Activated B cell treated with CpG ODN at 0.5 μM for 24 hours (primary cell): ENCODE results near the gene LPP. TPM values are rescaled to one million over a fixed set of nuclear protein-coding genes. Genes with fewer than 3 reads are reported as not detected.

ENCODE experiments used
- ATAC-seq: fragments of 200-7000 bp; cut with Tn5 transposase; one replicate; pipeline ENCODE4 v1.10.0; 2021; ENCODE audit warnings: low read depth, mild to moderate bottlenecking, moderate library complexity
- CTCF ChIA-PET: fragments of 350-600 bp; sonication (Branson Sonifier 250); formaldehyde crosslinking; loops from one replicate; lab custom pipeline; 2021; ENCODE audit warnings: antibody characterized with exemption; lab: Charles Lee
- POLR2A ChIA-PET: fragments of 350-600 bp; sonication (Branson Sonifier 250); formaldehyde crosslinking; loops from one replicate; lab custom pipeline; 2021; ENCODE audit warnings: antibody characterized with exemption; lab: Charles Lee
- DNase-seq: peaks from one replicate; pipeline ENCODE4 v3.0.0; 2022
- H3K27ac Mint-ChIP-seq: one replicate; pipeline ENCODE4 v1.8.0; 2020; ENCODE audit warnings: mixed read lengths
- H3K27me3 Mint-ChIP-seq: one replicate; pipeline ENCODE4 v1.8.0; 2021; ENCODE audit warnings: mixed read lengths
- H3K36me3 Mint-ChIP-seq: one replicate; pipeline ENCODE4 v1.8.0; 2021; ENCODE audit warnings: low read depth, mixed read lengths
- H3K4me1 Mint-ChIP-seq: one replicate; pipeline ENCODE4 v1.8.0; 2021; ENCODE audit warnings: mixed read lengths
- H3K4me3 Mint-ChIP-seq: one replicate; pipeline ENCODE4 v1.8.0; 2020; ENCODE audit warnings: mild to moderate bottlenecking, mixed read lengths
- H3K9me3 Mint-ChIP-seq: one replicate; pipeline ENCODE4 v1.8.0; 2020; ENCODE audit warnings: mixed read lengths
- intact Hi-C: fragments of 100-400 bp; cut with micrococcal nuclease; formaldehyde crosslinking; loops from one replicate; pipeline ENCODE4 v1.15.1; 2024
- total RNA-seq: library from RNA; stranded (reverse); gene quantifications from 2 replicates; pipeline ENCODE4 v1.2.3, GENCODE V29; 2022
- TF ChIP-seq, protein P1 (sequence below): fragments of 200-600 bp; IDR thresholded peaks from one replicate; pipeline ENCODE4 v1.8.0; 2022; ENCODE audit warnings: antibody characterized with exemption, mild to moderate bottlenecking

LPP gene
- total RNA-seq, 1 donor from 2014 or later, result 60.1 TPM

DNA sequence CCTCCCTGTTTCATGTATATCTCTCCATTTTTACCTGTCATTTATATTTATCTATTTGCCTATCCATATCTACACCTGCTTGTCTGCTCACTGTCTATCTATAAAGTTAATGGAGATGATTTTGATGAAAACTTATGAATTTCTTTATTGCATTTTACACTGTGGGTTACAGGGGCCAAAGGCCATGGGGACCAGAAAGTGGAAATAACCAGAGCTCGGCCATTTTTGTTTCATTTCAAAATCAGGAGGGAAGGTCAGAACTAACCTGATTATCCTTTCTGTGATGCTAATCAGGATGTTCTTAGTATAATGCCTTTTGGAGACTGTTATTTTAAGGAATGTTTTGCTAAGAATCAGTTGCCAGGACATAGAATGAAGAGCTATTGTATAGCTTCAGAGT lies 147.2 kb downstream of the LPP start:
- Mint-ChIP-seq H3K4me1 (peaks cover 70% of the 10 kb centered on the region), H3K4me3 (no peak overlapping the region), H3K36me3 (peaks cover 2% of the 10 kb centered on the region), H3K9me3 (peaks cover 2% of the 10 kb centered on the region), H3K27me3 (no peaks in the 10 kb centered on the region), H3K27ac (no peak overlapping the region)
- CTCF ChIA-PET, result interaction anchor here (1.4 kb wide), 1 partner anchor 561 kb away, joined by 5 read pairs; no protein-coding TSS in a partner anchor
- POLR2A ChIA-PET, result interaction anchor here (0.6 to 3.2 kb wide), 4 partner anchors 115 to 562 kb away, joined by 3 to 9 read pairs (median 3); partner anchors contain the start of gene BCL6
- no peak for DNase-seq
- intact Hi-C loops, result loop anchor here (10.0 kb wide), 1 partner anchor 654 kb away; no protein-coding TSS in a partner anchor
- TF ChIP-seq, protein P1, sequence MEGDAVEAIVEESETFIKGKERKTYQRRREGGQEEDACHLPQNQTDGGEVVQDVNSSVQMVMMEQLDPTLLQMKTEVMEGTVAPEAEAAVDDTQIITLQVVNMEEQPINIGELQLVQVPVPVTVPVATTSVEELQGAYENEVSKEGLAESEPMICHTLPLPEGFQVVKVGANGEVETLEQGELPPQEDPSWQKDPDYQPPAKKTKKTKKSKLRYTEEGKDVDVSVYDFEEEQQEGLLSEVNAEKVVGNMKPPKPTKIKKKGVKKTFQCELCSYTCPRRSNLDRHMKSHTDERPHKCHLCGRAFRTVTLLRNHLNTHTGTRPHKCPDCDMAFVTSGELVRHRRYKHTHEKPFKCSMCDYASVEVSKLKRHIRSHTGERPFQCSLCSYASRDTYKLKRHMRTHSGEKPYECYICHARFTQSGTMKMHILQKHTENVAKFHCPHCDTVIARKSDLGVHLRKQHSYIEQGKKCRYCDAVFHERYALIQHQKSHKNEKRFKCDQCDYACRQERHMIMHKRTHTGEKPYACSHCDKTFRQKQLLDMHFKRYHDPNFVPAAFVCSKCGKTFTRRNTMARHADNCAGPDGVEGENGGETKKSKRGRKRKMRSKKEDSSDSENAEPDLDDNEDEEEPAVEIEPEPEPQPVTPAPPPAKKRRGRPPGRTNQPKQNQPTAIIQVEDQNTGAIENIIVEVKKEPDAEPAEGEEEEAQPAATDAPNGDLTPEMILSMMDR, result no peak
- ATAC-seq, result no peak

DNA sequence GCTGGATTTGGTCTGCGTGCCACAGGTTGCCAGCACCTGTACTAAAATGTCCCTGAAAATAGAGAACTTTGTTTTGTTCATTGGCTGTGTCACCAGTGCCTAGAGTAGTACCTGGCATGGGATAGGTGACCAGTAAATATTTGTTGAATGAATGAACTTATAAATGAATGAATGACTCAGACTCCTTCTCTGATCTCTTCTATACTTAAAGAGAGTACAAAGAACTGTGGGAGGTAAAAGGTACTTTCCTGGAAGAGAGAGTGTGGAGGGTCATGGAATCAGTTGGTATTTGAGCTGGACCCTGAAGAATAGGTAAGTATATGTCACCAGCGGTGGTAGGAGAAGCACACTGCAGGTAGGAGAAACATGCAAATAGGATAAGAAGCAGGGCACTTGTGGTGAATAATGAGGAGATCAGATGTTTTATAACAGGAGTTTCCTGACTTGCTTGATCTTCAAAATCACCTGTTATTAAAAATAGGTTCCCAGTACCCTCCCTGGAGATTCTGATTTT lies 149.4 kb downstream of the LPP start:
- H3K4me1 Mint-ChIP-seq, result peaks cover 66% of the 10 kb centered on the region
- DNase-seq (no peak), ATAC-seq (no peak)
- H3K27me3 Mint-ChIP-seq, result no peaks in the 10 kb centered on the region
- ChIA-PET CTCF (interaction anchor here (1.0 to 1.5 kb wide), 2 partner anchors 282 to 650 kb away, joined by 3 to 4 read pairs; no protein-coding TSS in a partner anchor), POLR2A (interaction anchor here (3.2 to 3.5 kb wide), 2 partner anchors 558 to 560 kb away, joined by 9 to 11 read pairs; partner anchors contain the start of gene BCL6)
- intact Hi-C loops, result loop anchor here (10.0 kb wide), 1 partner anchor 651 kb away; no protein-coding TSS in a partner anchor
- TF ChIP-seq, protein P1, result no peak
- no peak overlapping the region for H3K27ac Mint-ChIP-seq
- H3K36me3 Mint-ChIP-seq, result peaks cover 2% of the 10 kb centered on the region
- no peak overlapping the region for H3K4me3 Mint-ChIP-seq
- peaks cover 2% of the 10 kb centered on the region for H3K9me3 Mint-ChIP-seq

DNA sequence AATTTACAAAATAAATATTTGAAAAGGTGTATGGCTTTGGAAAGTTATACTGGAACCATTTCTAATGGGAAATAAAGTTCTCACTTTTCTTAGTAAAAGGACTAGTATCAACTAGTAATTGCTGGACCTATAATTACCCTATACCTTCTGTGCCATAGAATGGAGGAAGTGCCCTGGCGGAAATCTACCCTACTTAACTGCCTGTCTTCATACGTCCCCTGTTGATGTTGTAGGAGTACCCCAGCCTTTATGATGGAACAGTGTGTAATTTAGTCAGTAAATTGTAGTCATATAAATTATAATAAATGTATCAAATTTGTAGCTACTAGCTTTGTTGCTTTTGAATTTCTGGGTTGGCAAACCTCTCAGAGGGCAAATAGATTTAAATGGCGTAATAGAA lies 149.9 kb downstream of the LPP start:
- Mint-ChIP-seq H3K9me3 (peaks cover 2% of the 10 kb centered on the region), H3K27ac (no peak overlapping the region), H3K36me3 (peaks cover 2% of the 10 kb centered on the region), H3K27me3 (no peaks in the 10 kb centered on the region), H3K4me1 (peaks cover 63% of the 10 kb centered on the region), H3K4me3 (no peak overlapping the region)
- TF ChIP-seq, protein P1, result no peak
- intact Hi-C loops, result loop anchor here (10.0 kb wide), 1 partner anchor 651 kb away; no protein-coding TSS in a partner anchor
- DNase-seq, result no peak
- ATAC-seq, result no peak
- CTCF ChIA-PET, result interaction anchor here (1.0 to 1.4 kb wide), 2 partner anchors 282 to 563 kb away, joined by 3 to 7 read pairs; no protein-coding TSS in a partner anchor
- POLR2A ChIA-PET, result interaction anchor here (0.6 to 3.5 kb wide), 5 partner anchors 9 to 560 kb away, joined by 3 to 11 read pairs (median 6); partner anchors contain the start of gene BCL6

DNA sequence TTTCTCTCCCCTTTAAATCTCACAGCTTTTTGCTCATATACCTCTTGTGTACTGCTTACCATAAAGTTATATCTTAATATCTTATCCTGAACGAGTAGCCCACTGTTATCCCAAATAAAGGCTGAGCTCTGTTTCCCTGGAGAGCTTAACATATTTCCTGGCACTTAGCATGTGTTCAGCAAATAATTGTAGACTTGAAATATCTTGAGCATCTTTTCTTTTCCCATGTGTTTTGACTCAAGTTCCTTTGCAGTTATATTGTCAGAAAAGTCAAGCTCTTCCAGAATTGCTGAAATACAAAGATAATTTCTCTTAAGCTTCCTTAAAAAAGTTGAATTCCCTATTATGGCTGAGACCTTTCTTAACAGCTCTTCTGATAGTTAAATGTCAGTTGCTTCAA lies 150.5 kb downstream of the LPP start:
- ChIA-PET CTCF (interaction anchor here (1.0 to 1.4 kb wide), 3 partner anchors 128 to 564 kb away, joined by 3 to 7 read pairs (median 3); no protein-coding TSS in a partner anchor), POLR2A (interaction anchor here (0.6 to 3.5 kb wide), 7 partner anchors 9 to 561 kb away, joined by 3 to 11 read pairs (median 3); partner anchors contain the start of gene BCL6)
- Mint-ChIP-seq H3K27me3 (no peaks in the 10 kb centered on the region), H3K36me3 (peaks cover 2% of the 10 kb centered on the region), H3K9me3 (peaks cover 2% of the 10 kb centered on the region), H3K4me1 (peaks cover 62% of the 10 kb centered on the region), H3K27ac (no peak overlapping the region), H3K4me3 (no peak overlapping the region)
- DNase-seq, result no peak
- intact Hi-C loops, result loop anchor here (10.0 kb wide), 1 partner anchor 650 kb away; no protein-coding TSS in a partner anchor
- TF ChIP-seq, protein P1, result no peak
- ATAC-seq, result no peak

DNA sequence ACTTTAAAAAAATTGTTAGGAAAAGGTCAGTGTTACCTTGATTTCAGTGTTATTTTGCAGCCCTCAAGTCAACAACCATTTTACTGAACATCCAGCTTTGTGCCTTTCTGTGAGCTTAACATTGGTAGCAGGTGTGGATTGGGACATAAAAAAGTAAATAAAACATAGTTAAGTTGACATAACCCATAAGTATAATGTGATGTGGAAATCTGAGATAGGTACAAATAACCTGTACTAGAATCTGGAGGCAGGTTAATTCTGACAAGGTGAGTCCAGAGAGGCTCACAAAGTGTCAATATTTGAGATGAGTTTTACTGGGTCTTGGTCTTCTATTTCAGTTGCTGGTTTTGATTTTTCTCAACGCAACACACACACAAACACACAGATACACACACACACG lies 151.3 kb downstream of the LPP start:
- peaks cover 2% of the 10 kb centered on the region for H3K36me3 Mint-ChIP-seq
- CTCF ChIA-PET, result interaction anchor here (1.1 to 1.4 kb wide), 2 partner anchors 127 to 565 kb away, joined by 3 to 7 read pairs; no protein-coding TSS in a partner anchor

More for the DNA sequence above, 151.3 kb downstream of the LPP start:
- Mint-ChIP-seq H3K27me3 (no peaks in the 10 kb centered on the region), H3K4me1 (peaks cover 65% of the 10 kb centered on the region), H3K27ac (no peak overlapping the region), H3K9me3 (peaks cover 2% of the 10 kb centered on the region), H3K4me3 (no peak overlapping the region)
- DNase-seq, result no peak
- no peak for ATAC-seq
- TF ChIP-seq, protein P1, result no peak
- intact Hi-C loops, result loop anchor here (5.0 to 10.0 kb wide), 5 partner anchors 97 to 650 kb away; no protein-coding TSS in a partner anchor
- POLR2A ChIA-PET, result interaction anchor here (0.6 to 1.4 kb wide), 3 partner anchors 10 to 278 kb away, joined by 3 to 5 read pairs (median 3); no protein-coding TSS in a partner anchor
